HL-60/S4 treated with phorbol 12-myristate 13-acetate at 8.2 ng/mL for 4 days and 3 days (cell line): ENCODE results near the gene HS3ST3A1.

Source experiments
- in situ Hi-C: fragments of 300-500 bp; cut with MboI; formaldehyde crosslinking; loops from 2 replicates; pipeline ENCODE4 v1.15.0; 2022; ENCODE audit warnings: low sequenced_read_pairs

HS3ST3A1 gene

GRCh38 chr17:13601776-13602551 lies at the start of gene HS3ST3A1:
Gene HS3ST3A1, minus strand, starts transcription at chr17:13601929. Its CDS starts 800 bp downstream, at chr17:13601129.
- in situ Hi-C loops: no loop called here

- in situ Hi-C loops: no loop called here
Observed at GRCh38 chr17:13650096-13650675, 48.5 kb upstream of the HS3ST3A1 start.

- in situ Hi-C loops: no loop called here
Observed at GRCh38 chr17:13647543-13648021, 45.9 kb upstream of the HS3ST3A1 start.

GRCh38 chr17:13646969-13647542 lies 45.3 kb upstream of the HS3ST3A1 start:
- in situ Hi-C loops: no loop called here

- in situ Hi-C loops: no loop called here
Observed at GRCh38 chr17:13646411-13646810, 44.7 kb upstream of the HS3ST3A1 start.

- in situ Hi-C loops: no loop called here
Observed at GRCh38 chr17:13643180-13643579, 41.5 kb upstream of the HS3ST3A1 start.

GRCh38 chr17:13642188-13642587 lies 40.5 kb upstream of the HS3ST3A1 start:
- in situ Hi-C loops: no loop called here

GRCh38 chr17:13640551-13640950 lies 38.8 kb upstream of the HS3ST3A1 start:
- in situ Hi-C loops: no loop called here

- in situ Hi-C loops: no loop called here
Observed at GRCh38 chr17:13638855-13639458, 37.2 kb upstream of the HS3ST3A1 start.

- in situ Hi-C loops: no loop called here
Observed at GRCh38 chr17:13636951-13637350, 35.2 kb upstream of the HS3ST3A1 start.

- in situ Hi-C loops: no loop called here
Observed at GRCh38 chr17:13635951-13636350, 34.2 kb upstream of the HS3ST3A1 start.

GRCh38 chr17:13634021-13634420 lies 32.3 kb upstream of the HS3ST3A1 start:
- in situ Hi-C loops: no loop called here

GRCh38 chr17:13631529-13631928 lies 29.8 kb upstream of the HS3ST3A1 start:
- in situ Hi-C loops: no loop called here

- in situ Hi-C loops: no loop called here
Observed at GRCh38 chr17:13626703-13627102, 25.0 kb upstream of the HS3ST3A1 start.

- in situ Hi-C loops: no loop called here
Observed at GRCh38 chr17:13619462-13619861, 17.7 kb upstream of the HS3ST3A1 start.

- in situ Hi-C loops: no loop called here
Observed at GRCh38 chr17:13616031-13616430, 14.3 kb upstream of the HS3ST3A1 start.

GRCh38 chr17:13609941-13610340 lies 8.2 kb upstream of the HS3ST3A1 start:
- in situ Hi-C loops: no loop called here

- in situ Hi-C loops: no loop called here
Observed at GRCh38 chr17:13601322-13601775, 380 bp downstream of the HS3ST3A1 start.

GRCh38 chr17:13600475-13601321 lies 1.0 kb downstream of the HS3ST3A1 start:
- in situ Hi-C loops: no loop called here

GRCh38 chr17:13599864-13600263 lies 1.9 kb downstream of the HS3ST3A1 start:
- in situ Hi-C loops: loop anchor here (25.0 kb wide), 1 partner anchor 712 kb away; the partner anchor contains the start of gene HS3ST3B1
